ENCODE data around the gene STAMBP.
A peak's percentile ranks its signal among the peaks of the same experiment; 100 is the strongest.

STAMBP gene

DNA sequence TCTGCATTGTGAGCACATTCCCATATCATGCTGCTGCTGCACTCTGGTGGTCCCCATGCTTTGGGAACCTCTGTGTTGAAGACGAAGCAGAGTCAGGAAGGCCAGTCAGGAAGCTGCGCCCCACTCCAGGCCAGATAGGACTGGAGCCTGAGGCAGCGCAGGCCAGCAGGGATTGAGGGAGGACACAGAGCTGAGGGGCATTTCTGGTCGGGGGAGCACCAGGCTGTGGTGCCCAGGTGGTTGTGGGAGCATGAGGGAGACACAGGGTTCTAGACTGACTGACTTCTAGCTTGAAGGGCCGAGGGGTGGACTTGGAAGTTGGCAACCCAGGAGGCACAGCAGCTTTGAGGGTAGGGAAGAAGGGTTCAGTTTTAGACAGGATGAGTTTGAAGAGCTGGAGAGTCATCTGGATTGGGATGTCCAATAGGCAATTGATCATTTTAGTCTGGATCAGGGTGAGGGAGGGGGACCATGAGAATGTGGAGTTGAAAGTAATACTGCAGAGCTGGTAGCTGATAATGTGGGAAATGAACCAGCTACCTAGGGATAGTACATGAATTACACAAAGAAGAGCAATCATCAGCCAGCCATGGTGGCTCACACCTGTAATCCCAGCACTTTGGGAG lies 62.6 kb downstream of the STAMBP start:
- Histone ChIP-seq H3K36me3 (ENCODE audit: insufficient read depth, low read depth, low read length) (no peaks in the 10 kb centered on the region), H3K27ac (ENCODE audit: low read length) (no peak overlapping the region), H3K9ac (ENCODE audit: low read depth, low read length) (no peak overlapping the region), H3K9me3 (ENCODE audit: insufficient read depth, low read depth, low read length) (no peaks in the 10 kb centered on the region), H3K4me1 (ENCODE audit: insufficient read depth, low read length) (peaks cover 5% of the 10 kb centered on the region; the same call in 1 of the 2 replicates), H3K27me3 (ENCODE audit: insufficient read depth, low read length) (no peaks in the 10 kb centered on the region), H3K4me3 (ENCODE audit: low read length) (no peak overlapping the region)

DNA sequence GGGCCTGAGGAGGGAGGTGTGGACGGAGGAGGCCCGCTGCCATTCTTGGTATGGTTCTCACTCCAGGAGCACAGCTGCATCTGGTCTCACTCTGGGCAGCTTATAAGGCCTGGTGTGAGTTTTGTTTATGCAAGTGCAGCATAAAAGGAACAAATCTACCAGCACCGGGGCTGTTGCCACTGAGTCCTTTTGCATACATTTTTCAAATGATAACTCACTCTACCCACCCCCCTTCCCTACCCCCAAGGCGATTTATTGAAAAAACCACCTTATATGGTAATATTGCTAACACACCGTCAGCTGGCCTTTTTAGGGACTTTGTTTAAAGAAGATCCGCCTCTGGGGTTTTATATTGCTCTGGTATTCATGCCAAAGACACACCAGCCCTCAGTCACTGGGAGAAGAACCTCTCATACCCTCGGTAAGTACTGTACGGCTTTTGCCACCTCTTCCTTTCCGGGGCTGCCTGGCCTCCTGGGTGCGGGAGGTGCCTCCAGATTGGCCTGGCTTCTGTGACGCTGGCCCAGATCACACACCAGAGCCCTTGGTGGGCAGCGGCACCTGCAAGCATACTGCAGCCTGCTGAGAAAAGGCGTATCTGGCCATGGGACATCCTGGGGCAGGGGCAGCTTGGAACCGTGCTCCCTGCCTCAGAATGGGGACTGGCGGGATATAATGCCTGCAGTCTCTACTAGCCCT lies 64.0 kb downstream of the STAMBP start, which contains the start of gene ACTG2:
TSS of gene ACTG2 (plus strand) at position 378 of the 699 bp plus-strand sequence. CDS start 8,304 bp downstream, outside the sequence.
- Histone ChIP-seq H3K9me3 (ENCODE audit: insufficient read depth, low read depth, low read length) (no peaks in the 10 kb centered on the region), H3K4me3 (ENCODE audit: low read length) (peak within 1 kb of the TSS; percentile 17; the same call in 1 of the 2 replicates), H3K4me1 (ENCODE audit: insufficient read depth, low read length) (peaks cover 5% of the 10 kb centered on the region; the same call in 1 of the 2 replicates), H3K27me3 (ENCODE audit: insufficient read depth, low read length) (no peaks in the 10 kb centered on the region), H3K36me3 (ENCODE audit: insufficient read depth, low read depth, low read length) (no peaks in the 10 kb centered on the region), H3K9ac (ENCODE audit: low read depth, low read length) (peak within 1 kb of the TSS; percentile 54; the same call in 1 of the 2 replicates), H3K27ac (ENCODE audit: low read length) (no peak within 1 kb of the TSS)

DNA sequence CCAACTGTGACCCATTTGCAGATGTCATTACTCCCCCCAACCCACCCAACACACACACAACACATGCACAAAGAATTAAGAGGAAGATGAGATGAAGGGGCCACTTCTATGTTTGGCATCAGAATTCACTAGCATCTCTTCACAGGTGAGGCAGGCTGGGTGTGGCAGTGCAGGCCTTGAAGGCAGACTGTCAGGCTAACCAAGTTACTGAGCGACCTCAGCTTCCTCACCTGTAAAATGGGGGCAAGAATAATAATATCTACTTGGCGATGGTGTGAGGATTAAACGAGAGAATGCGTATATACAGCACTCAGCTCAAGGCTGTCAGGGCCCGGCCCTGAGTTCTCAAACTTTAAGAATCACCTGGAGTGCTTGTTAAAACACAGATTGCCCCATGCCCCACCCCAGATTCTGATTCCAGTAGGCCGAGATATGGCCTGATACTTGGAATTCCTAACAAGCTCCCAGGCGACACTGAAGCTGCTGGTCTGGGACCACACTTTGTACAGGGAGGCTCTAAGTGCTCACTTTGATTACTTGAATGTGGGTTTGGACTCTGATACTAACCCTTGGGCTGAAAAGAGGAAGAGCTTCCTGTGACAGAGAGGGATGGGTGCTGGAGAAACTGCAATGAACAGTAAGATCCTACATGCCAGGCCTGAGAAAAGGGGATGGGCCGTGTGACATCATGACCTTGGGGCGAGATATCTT lies 65.2 kb downstream of the STAMBP start:
- H3K27me3 ChIP-seq (ENCODE audit: insufficient read depth, low read length) = no peaks in the 10 kb centered on the region
- H3K27ac ChIP-seq (ENCODE audit: low read length) = no peak overlapping the region
- H3K4me3 ChIP-seq (ENCODE audit: low read length) = 0 out of 2 replicates have a peak overlapping the region, but pooled peaks have one; percentile 17
- H3K36me3 ChIP-seq (ENCODE audit: insufficient read depth, low read depth, low read length) = no peaks in the 10 kb centered on the region
- H3K4me1 ChIP-seq (ENCODE audit: insufficient read depth, low read length) = peaks cover 5% of the 10 kb centered on the region; the same call in 1 of the 2 replicates
- H3K9me3 ChIP-seq (ENCODE audit: insufficient read depth, low read depth, low read length) = no peaks in the 10 kb centered on the region
- peak overlapping the region; percentile 54; the same call in 1 of the 2 replicates for H3K9ac ChIP-seq (ENCODE audit: low read depth, low read length)

DNA sequence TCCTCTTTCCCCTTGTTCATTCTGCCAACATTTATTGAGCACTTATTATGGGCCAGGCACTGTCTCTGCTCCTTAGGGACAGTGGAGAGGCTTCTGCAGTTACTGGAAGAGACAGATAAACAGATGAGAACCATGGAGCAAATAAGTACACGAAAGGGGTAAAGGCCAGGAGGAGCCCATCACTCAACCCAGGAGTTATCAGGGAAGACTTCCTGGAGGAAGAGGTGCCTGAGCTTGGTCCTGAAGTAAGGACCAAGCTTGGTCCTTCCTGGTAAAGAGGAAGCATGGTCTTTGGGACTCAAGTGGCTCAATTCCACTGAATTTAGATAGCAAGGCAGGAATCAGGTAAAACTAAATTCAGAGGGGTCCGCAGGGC lies 65.7 kb downstream of the STAMBP start:
- no peaks in the 10 kb centered on the region for H3K9me3 ChIP-seq (ENCODE audit: insufficient read depth, low read depth, low read length)
- H3K27ac ChIP-seq (ENCODE audit: low read length) = no peak overlapping the region
- H3K9ac ChIP-seq (ENCODE audit: low read depth, low read length) = no peak overlapping the region
- no peaks in the 10 kb centered on the region for H3K27me3 ChIP-seq (ENCODE audit: insufficient read depth, low read length)
- H3K36me3 ChIP-seq (ENCODE audit: insufficient read depth, low read depth, low read length) = no peaks in the 10 kb centered on the region
- H3K4me1 ChIP-seq (ENCODE audit: insufficient read depth, low read length) = peaks cover 5% of the 10 kb centered on the region; the same call in 1 of the 2 replicates
- no peak overlapping the region for H3K4me3 ChIP-seq (ENCODE audit: low read length)

DNA sequence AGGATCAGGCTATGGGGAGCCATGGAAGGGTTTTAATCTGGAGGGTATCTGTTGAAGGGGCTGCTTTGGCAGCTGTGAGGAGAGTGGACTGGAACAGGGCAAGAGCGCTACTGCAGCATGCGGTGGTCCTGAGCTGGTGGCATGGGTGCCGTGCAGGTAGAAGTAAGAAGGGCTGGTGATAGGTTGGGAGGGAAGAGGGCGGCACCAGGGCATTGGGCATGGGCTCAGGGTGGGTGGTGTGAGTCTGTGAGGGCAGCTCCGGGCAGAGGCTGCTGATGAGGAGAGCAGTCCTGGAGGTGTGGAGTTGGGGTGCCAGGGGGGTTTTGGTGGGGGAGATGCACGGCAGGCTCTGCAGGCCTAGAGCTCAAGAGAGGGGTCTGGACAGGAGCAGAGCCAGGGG lies 66.1 kb downstream of the STAMBP start:
- Histone ChIP-seq H3K27me3 (ENCODE audit: insufficient read depth, low read length) (no peaks in the 10 kb centered on the region), H3K9ac (ENCODE audit: low read depth, low read length) (no peak overlapping the region), H3K4me3 (ENCODE audit: low read length) (no peak overlapping the region)

DNA sequence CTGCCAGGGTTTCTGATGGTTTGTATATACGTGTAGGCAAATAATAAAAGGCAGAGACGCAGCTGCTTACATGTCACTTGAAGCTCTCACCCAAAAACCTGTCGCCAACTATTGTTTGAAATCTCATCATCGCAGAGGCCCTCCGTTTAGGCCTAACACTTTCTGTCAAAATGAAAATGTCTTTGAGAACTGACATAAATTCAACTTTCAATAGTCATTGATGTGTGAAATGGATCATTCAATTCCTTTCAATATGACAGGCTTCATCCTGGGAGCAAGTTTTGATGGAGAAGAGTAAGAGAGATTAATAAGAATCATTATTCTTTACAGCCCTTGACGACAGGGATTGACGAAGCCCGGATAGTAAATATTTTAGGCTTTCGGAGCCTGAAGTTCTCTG lies 66.7 kb downstream of the STAMBP start:
- H3K27me3 ChIP-seq (ENCODE audit: insufficient read depth, low read length) = no peaks in the 10 kb centered on the region
- no peaks in the 10 kb centered on the region for H3K36me3 ChIP-seq (ENCODE audit: insufficient read depth, low read depth, low read length)
- H3K4me1 ChIP-seq (ENCODE audit: insufficient read depth, low read length) = peaks cover 5% of the 10 kb centered on the region; the same call in 1 of the 2 replicates
- H3K9me3 ChIP-seq (ENCODE audit: insufficient read depth, low read depth, low read length) = no peaks in the 10 kb centered on the region
- no peak overlapping the region for H3K27ac ChIP-seq (ENCODE audit: low read length)
- no peak overlapping the region for H3K4me3 ChIP-seq (ENCODE audit: low read length)
- no peak overlapping the region for H3K9ac ChIP-seq (ENCODE audit: low read depth, low read length)

More for the DNA sequence above, 66.1 kb downstream of the STAMBP start:
- no peak overlapping the region for H3K27ac ChIP-seq (ENCODE audit: low read length)
- peaks cover 5% of the 10 kb centered on the region; the same call in 1 of the 2 replicates for H3K4me1 ChIP-seq (ENCODE audit: insufficient read depth, low read length)
- H3K36me3 ChIP-seq (ENCODE audit: insufficient read depth, low read depth, low read length) = no peaks in the 10 kb centered on the region
- no peaks in the 10 kb centered on the region for H3K9me3 ChIP-seq (ENCODE audit: insufficient read depth, low read depth, low read length)

DNA sequence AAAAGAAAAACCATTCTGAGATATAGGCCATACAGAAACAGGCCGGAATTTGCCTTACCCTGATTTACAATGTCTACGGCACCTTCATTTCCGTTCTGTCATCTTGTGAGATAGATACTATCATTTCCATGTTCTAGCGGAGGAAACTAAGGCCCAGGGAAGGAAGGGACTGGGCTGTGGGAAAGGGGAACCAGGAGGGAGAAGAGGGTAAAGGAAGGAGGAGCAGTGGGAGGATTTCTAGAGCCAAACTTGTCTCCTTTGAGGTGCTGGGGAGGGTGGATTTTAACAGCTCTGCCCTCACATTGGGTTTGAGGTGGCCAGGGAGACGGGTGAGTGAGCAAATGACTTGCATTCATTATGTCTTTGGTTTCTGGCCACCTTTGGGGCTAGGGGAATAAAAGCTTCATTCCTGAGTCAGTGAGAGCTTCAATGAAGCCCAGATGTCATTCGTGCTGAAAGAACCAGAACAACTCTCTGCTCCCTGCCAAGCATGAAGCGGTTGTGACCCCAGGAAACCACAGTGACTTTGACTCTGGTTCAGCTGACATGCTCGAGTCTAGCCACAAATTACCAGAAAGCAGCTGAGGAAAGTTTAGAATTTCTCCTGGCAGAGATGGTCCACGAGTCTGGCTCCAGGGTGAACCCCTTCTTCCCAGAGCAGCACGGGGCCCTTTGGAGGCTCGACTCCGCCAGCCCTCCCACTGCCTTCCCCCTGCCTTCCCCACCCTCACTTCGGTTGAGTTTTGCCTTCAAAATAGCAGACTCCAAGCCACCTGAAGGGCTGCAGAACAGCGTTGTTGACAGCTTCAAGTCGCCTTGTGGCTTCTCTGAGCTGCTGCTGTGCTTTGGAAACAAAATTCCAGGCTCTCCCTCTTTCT lies 67.8 kb downstream of the STAMBP start:
- no peaks in the 10 kb centered on the region for H3K9me3 ChIP-seq (ENCODE audit: insufficient read depth, low read depth, low read length)
- no peak overlapping the region for H3K4me3 ChIP-seq (ENCODE audit: low read length)
- H3K4me1 ChIP-seq (ENCODE audit: insufficient read depth, low read length) = peaks cover 5% of the 10 kb centered on the region; the same call in 1 of the 2 replicates
- H3K27ac ChIP-seq (ENCODE audit: low read length) = no peak overlapping the region
- no peaks in the 10 kb centered on the region for H3K27me3 ChIP-seq (ENCODE audit: insufficient read depth, low read length)
- H3K36me3 ChIP-seq (ENCODE audit: insufficient read depth, low read depth, low read length) = no peaks in the 10 kb centered on the region
- H3K9ac ChIP-seq (ENCODE audit: low read depth, low read length) = no peak overlapping the region

DNA sequence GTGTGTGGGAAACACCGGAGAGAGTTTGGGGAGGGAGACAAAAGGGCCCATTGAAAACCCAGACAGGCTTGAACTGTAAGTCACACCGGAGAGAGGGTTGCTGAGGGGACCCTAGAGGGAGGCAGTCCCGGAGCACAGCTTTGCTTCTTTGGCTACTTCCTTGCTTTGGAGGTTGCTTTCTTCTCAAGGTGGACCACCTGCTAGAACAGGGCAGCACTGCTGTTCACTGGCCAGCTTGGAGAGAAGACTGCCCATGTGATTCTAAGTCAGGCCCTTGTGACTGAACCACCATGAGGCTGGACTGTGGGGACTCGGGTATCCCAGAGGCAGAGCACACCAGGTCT lies 68.5 kb downstream of the STAMBP start:
- Histone ChIP-seq H3K36me3 (ENCODE audit: insufficient read depth, low read depth, low read length) (no peaks in the 10 kb centered on the region), H3K9ac (ENCODE audit: low read depth, low read length) (no peak overlapping the region), H3K27ac (ENCODE audit: low read length) (no peak overlapping the region), H3K4me1 (ENCODE audit: insufficient read depth, low read length) (peaks cover 5% of the 10 kb centered on the region; the same call in 1 of the 2 replicates), H3K9me3 (ENCODE audit: insufficient read depth, low read depth, low read length) (no peaks in the 10 kb centered on the region), H3K4me3 (ENCODE audit: low read length) (no peak overlapping the region), H3K27me3 (ENCODE audit: insufficient read depth, low read length) (no peaks in the 10 kb centered on the region)

DNA sequence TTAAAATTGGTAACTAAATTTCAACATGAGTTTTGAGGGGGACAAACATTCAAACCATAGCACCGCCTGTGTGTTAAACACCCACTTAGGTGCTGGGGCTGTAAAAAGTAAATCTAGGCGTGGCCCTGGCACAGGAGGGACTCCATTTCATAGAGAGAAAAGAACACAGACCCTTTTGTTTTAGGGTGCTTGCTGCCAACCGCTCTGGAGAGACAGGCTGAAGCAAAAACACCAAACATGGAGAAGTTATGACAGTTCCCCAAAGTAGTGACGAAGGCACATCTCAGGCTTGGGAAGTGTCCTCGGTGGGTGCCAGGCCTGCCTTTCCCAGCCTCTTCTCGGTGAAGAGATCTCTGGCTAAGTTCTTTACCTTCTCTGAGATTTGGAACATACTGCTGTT lies 69.2 kb downstream of the STAMBP start:
- H3K27ac ChIP-seq (ENCODE audit: low read length) = no peak overlapping the region
- H3K4me3 ChIP-seq (ENCODE audit: low read length) = no peak overlapping the region
- no peaks in the 10 kb centered on the region for H3K27me3 ChIP-seq (ENCODE audit: insufficient read depth, low read length)

DNA sequence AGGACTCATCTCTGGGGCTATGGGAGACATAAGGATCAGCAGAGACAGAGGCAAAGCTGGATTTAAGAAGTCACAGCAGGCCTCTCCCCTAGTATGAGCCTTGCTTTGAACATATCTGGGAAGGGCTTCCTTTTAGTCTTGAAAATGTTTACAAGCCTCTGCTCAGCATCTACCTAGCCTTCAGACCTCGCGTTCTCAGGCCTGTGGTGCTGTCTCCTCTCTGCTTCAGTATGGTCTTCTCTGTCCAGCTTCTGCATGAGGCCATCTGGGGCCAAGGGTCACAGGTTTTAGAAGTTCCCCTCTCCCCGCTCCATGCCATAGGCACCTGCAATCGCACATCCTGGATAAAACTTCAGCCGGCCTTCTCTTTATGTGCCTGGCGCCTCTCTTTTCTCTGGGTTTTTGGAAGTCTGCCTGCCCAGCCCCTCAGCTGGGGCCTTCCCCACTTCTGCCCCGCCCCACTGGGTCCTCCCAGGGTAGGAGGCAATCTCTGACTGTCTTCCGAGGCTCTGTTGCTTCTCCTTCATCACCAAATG lies 71.1 kb downstream of the STAMBP start:
- no peaks in the 10 kb centered on the region for H3K36me3 ChIP-seq (ENCODE audit: insufficient read depth, low read depth, low read length)
- H3K9ac ChIP-seq (ENCODE audit: low read depth, low read length) = no peak overlapping the region
- no peaks in the 10 kb centered on the region for H3K9me3 ChIP-seq (ENCODE audit: insufficient read depth, low read depth, low read length)
- no peak overlapping the region for H3K27ac ChIP-seq (ENCODE audit: low read length)
- no peaks in the 10 kb centered on the region for H3K27me3 ChIP-seq (ENCODE audit: insufficient read depth, low read length)
- H3K4me3 ChIP-seq (ENCODE audit: low read length) = no peak overlapping the region
- H3K4me1 ChIP-seq (ENCODE audit: insufficient read depth, low read length) = no peaks in the 10 kb centered on the region

More for the DNA sequence above, 69.2 kb downstream of the STAMBP start:
- H3K9me3 ChIP-seq (ENCODE audit: insufficient read depth, low read depth, low read length) = no peaks in the 10 kb centered on the region
- H3K4me1 ChIP-seq (ENCODE audit: insufficient read depth, low read length) = peaks cover 2% of the 10 kb centered on the region; the same call in 1 of the 2 replicates
- H3K9ac ChIP-seq (ENCODE audit: low read depth, low read length) = no peak overlapping the region
- H3K36me3 ChIP-seq (ENCODE audit: insufficient read depth, low read depth, low read length) = no peaks in the 10 kb centered on the region

DNA sequence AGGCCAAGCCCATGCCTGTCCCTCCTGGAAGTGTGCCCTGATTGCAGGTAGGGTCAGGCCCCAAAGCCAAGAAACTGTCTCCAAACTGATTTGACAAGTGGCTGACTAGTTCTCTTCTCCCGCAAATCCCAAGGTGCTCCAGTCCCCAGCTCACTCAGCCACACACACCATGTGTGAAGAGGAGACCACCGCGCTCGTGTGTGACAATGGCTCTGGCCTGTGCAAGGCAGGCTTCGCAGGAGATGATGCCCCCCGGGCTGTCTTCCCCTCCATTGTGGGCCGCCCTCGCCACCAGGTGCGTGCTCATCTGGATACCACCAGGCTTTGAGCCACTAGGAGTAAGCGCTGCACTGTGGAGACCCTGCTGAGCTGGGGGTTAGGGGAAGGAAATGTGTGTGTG lies 72.4 kb downstream of the STAMBP start:
- Histone ChIP-seq H3K27me3 (ENCODE audit: insufficient read depth, low read length) (no peaks in the 10 kb centered on the region), H3K9ac (ENCODE audit: low read depth, low read length) (no peak overlapping the region), H3K4me1 (ENCODE audit: insufficient read depth, low read length) (no peaks in the 10 kb centered on the region), H3K27ac (ENCODE audit: low read length) (no peak overlapping the region), H3K4me3 (ENCODE audit: low read length) (no peak overlapping the region), H3K36me3 (ENCODE audit: insufficient read depth, low read depth, low read length) (no peaks in the 10 kb centered on the region), H3K9me3 (ENCODE audit: insufficient read depth, low read depth, low read length) (no peaks in the 10 kb centered on the region)

All from iPS-20b (cell line).